SK-N-SH (cell line): ENCODE data around the gene GVQW3.

ENCODE experiments used
- EP300 ChIP-seq, 2 experiments: IDR thresholded peaks; 2 replicates each; pipeline versions ENCODE4 v1.4.0 to v1.6.1; 2012; ENCODE audit warnings: borderline replicate concordance in 1 of 2, low read depth in 1 of 2, low read length in 1 of 2
- GATA2 ChIP-seq: sonication (generic); formaldehyde crosslinking; IDR thresholded peaks from 2 replicates; pipeline ENCODE4 v1.5.0; 2020; ENCODE audit warnings: mild to moderate bottlenecking, missing genetic modification reagents
- JUND ChIP-seq: IDR thresholded peaks from 2 replicates; pipeline ENCODE4 v1.4.0; 2012
- MAX ChIP-seq: IDR thresholded peaks from 2 replicates; pipeline ENCODE4 v1.4.0; 2012; ENCODE audit warnings: low read depth
- MXI1 ChIP-seq: IDR thresholded peaks from 2 replicates; pipeline ENCODE4 v1.6.1; 2012; ENCODE audit warnings: mild to moderate bottlenecking, low read depth, low read length, improper control_type of control experiment
- TEAD4 ChIP-seq: IDR thresholded peaks from 2 replicates; pipeline ENCODE4 v1.4.0; 2012; ENCODE audit warnings: mild to moderate bottlenecking, borderline replicate concordance; ENCODE audit not compliant: insufficient read depth

- no peak for TF ChIP-seq EP300 (IDR thresholded peaks at IDR 0.05; ENCODE audit: borderline replicate concordance in 1 of 2, low read depth in 1 of 2, low read length in 1 of 2)
- TF ChIP-seq GATA2 (CRISPR knock-in tag): no peak
- TF ChIP-seq MAX: no peak
- no peak for TF ChIP-seq JUND
- no peak for TF ChIP-seq TEAD4
- no peak for TF ChIP-seq MXI1
Measured at GRCh38 chr11:76365038-76365679, 16.0 kb upstream of the GVQW3 start.
